Activated naive CD4-positive, alpha-beta T cell (primary cell): ENCODE data around the gene WAPL.
"Not testable (repeated sequence)": the region's sequence is repeated elsewhere in the genome, so short reads cannot be mapped to it uniquely, and the experiment has no call there.

Experiments used
- DNase-seq, 4 experiments: peaks; one replicate each; lab custom pipeline; 2025; lab: John Stamatoyannopoulos, UW

Gene WAPL

GRCh38 chr10:86389441-86390193 lies 132.0 kb downstream of the WAPL start:
- no peak for DNase-seq

DNA sequence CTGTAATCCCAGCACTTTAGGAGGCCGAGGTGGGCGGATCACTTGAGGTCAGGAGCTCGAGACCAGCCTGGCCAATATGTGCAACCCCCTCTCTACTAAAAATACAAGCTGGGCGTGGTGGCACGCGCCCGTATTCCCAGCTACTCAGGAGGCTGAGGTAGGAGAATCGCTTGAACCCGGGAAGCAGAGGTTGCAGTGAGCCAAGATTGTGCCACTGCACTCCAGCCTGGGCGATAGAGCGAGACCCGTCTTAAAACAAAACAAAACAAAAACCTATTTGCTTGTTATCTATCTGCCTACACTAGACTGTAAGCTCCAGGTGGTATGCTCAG lies 132.5 kb downstream of the WAPL start:
- DNase-seq = not testable (repeated sequence)

DNA sequence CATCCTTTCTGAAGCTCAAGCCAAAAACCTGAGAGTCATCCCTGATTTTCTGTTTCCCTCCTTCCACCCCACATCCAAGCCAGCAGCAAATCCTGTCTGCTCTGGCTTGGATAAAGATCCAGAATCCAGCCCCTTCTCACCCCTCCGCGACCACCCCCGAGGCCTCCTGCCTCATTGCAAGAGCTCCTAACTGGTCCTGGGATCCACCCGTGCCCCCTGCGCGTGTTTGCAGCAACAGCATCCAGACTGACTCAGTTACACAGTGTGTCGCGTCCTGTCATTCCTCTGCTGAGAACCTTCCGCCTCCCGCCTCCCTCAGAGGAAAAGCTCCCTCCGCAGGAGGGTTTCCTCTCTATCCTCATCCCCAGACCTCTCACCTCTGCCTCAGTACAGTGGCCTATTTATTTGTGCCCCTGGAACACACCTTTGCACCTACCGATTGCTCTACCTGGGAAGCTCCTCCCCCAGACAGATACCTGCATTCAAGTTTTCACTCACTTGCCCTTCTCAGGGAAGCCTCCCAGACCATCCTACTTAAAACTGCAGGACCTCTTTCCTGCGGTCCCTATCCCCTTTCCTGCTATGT lies 133.4 kb downstream of the WAPL start:
- DNase-seq = no peak

DNA sequence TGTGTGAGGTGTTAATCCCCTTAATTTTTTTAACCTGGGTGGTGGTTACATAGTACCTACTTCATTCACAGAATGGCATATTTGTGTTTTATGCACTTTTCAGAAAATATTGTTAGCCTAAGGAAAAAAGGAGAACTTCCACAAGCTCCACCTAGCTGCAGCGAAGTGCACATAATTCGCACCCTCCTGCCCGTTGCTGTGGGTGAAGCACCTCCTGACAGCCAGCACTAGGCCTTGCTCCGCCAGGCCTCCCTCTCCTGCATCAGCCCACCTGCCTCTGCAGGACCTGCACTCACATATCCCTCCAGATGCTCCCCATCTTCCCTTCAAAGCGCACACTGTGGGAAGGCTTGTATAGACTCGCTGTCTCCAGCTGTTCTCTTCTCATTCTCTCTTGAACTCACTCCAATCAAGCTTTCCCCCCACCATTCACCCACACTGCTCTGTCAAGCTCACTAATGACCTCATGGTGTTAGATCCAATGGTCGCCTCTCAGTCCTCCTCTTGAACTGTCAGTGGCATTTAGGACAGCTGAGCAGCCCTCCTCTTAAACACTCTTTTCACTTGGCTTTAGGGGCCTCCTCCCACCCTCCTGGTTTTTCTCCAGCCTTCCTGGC lies 134.3 kb downstream of the WAPL start:
- no peak for DNase-seq

DNA sequence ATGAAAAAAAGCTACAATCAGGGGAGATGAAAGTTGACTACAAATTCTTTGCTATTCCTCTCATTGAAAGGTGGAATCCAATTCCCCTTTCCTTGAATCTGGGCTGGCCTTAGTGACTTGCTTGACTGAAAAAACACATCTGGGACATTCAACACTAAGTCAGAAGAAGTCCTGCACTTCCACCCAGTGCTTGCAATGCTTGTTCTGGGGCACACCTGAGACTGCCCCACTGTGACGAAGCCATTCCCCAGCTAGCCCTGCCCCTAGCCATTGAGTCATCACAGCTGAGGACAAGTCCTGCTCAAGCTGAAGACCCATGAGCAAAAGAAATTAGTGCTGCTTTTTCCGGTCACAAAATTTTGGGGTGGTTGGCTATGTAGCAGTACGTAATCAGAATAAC lies 135.8 kb downstream of the WAPL start:
- DNase-seq = no peak
